Measurements from ENCODE around the gene EEF1AKMT4.
A peak's percentile ranks its signal among the peaks of the same experiment; 100 is the strongest.

The EEF1AKMT4 gene

DNA sequence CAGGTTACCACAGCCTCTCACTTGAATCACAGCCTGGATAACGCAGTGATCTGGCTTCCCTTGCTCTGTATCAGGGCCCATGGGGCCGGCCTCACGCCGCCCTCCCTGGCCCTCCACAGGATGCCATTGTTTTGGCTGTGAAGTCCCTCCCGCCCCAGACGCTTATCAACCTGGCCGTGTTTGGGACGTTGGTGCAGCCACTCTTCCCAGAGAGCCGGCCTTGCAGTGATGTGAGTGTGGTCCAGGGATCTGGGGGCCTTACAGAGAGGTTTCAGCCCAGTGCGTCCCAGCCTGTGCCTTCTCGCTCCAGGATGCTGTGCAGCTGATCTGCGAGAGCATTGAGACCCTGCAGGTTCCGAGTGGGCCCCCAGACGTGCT lies 13.4 kb upstream of the EEF1AKMT4 start:
- no peak for DNase-seq (ENCODE audit: low spot score)

DNA sequence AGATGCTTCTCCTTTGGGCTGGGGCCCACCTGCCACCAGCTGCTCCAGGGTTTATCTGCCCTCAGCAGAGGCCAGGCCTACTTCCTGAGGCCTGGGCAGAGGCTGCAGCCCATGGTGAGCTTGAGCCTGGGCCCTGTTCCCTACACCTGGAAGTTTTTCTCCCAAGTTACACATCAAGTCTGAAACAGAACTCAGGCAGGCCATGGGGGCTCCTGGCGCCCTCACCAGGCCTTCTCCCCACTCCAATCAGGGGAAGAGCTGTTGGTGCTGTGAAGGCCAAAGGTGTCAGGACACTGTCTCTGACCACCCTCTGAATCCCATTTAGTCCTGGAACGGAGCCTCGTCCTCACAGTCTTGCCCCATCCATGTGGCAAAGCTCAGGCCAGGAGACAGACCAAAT lies 12.8 kb upstream of the EEF1AKMT4 start:
- DNase-seq (ENCODE audit: low spot score) = no peak

DNA sequence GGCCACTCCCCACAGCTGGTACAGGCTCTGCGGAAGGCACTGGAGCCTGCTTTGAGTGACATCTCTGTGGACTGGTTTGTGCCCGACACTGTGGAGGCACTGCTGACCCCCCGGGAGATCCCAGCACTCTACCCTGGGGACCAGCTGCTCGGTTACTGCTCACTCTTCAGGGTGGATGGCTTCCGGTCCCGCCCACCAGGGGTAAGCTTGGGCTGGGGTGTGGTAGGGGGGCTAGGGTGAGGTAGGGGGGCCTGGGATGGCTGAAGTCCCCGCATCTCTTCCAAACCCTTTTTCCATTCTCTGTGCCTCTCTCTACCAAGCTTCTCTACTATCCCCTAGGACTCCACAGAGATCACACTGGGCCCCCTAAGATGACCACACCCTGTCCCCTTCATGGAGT lies 12.3 kb upstream of the EEF1AKMT4 start:
- no peak for DNase-seq (ENCODE audit: low spot score)

DNA sequence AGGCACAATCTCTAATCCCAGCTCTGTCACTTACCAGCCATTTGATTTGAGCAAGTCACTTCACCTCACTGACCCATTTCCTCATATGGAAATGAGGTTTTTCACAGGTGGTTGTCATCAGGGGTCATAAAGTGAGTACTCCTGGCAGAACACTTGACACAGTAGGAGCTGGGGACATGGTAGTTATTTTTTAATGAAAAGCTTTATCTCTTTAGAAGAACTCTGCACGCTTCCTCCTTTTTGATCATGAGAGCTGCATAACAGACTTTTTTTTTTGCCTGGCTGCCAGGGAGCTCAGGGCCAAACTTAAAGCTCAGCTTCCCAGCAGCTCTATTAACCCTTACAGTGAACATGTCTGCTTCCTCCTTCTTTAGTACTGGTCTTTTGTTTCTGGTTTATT lies 11.7 kb upstream of the EEF1AKMT4 start:
- DNase-seq (ENCODE audit: low spot score) = no peak

DNA sequence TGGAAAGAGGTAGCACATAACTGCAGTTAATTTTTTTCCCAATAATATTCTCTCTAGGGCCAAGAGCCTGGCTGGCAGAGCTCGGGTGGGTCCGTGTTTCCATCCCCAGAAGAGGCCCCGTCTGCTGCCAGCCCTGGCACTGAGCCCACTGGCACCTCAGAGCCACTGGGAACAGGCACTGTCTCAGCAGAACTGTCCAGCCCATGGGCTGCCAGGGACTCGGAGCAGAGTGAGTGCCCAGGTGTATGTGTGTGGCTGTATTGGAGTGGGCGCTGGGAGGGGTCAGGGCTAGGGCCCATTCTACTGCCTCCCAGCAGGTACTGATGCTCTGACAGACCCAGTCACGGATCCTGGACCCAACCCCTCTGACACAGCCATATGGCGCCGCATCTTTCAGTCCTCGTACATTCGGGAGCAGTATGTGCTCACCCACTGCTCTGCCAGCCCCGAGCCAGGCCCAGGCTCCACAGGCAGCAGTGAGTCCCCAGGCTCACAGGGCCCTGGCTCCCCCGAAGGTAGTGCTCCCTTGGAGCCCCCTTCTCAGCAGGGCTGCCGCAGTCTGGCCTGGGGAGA lies 11.1 kb upstream of the EEF1AKMT4 start:
- DNase-seq (ENCODE audit: low spot score) = no peak

DNA sequence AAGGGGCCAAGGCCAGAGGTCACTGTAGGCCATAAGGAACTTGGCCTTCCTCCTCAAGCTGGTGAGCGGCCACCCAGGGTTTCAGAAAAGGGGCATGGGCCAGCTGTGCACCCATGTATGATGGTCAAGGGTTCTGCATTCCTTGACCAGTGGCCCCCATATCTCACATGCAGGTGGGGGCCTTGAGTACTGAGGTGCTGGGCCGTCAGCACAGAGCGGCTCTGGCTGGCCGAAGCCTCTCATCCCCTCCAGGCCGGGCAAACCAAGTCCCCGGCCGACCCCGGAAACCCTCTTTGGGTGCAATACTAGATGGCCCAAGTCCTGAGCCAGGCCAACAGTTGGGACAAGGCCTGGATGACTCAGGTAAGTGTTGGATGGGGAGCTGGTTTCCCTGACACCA lies 10.3 kb upstream of the EEF1AKMT4 start:
- DNase-seq (ENCODE audit: low spot score) = no peak

DNA sequence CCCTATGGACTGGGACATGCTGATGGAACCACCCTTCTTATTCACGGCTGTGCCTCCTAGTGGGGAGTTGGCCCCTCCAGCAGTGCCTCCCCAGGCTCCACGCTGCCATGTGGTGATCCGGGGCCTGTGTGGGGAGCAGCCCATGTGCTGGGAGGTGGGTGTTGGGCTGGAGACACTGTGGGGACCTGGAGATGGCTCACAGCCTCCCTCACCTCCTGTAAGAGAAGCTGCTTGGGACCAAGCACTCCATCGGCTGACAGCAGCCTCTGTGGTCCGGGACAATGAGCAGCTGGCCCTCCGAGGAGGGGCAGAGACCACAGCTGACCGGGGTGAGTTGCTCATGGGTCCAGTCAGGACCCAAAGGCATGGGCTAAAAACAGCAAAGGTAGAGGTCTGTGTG lies 9.8 kb upstream of the EEF1AKMT4 start:
- DNase-seq (ENCODE audit: low spot score) = no peak

DNA sequence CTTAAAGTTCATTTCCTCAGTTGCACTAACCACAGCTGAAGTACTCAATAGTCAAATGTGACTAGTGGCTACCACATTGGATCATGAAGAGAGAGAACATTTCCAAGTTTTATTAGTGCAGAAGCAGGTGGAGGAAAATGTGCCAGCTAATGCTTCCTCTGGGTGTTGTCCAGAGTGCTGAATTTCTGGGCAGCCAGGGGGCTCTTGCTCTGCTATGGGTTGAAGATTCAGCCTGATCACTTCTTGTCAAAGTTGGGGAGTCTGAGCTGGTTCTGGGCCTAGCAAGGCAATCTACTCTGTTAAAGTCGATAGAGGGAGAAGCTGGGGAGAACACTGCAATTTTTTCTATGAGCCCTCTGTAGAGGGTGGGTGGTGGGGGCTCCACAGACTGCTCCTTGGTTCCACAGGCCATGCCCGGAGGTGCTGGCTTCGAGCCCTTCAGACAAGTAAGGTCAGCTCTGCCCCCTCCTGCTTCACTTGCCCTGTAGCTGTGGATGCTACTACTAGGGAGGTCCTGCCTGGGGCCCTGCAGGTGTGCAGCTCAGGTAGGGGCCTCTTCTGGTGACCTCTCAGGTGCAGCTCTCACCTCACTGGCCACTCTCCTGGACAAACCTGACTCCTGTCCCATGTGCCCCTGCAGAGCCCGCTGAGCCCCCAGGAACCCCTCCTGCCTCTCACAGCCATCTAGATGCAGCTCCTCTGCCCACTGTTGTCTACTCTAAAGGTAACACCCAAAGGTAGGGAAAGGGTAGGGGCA lies 8.9 kb upstream of the EEF1AKMT4 start:
- DNase-seq (ENCODE audit: low spot score) = no peak

DNA sequence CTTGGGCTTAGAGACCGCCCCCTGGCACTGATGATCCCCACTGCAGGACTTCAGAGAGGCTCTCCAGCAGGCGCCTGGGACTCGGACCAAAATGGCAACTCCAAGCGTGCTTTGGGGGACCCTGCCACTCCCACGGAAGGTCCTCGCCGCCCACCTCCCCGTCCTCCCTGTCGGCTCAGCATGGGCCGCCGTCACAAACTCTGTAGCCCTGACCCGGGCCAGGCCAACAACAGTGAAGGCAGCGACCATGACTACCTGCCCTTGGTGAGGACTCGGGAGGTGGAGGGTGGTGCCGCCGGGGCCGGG lies 8.4 kb upstream of the EEF1AKMT4 start:
- DNase-seq (ENCODE audit: low spot score) = no peak

DNA sequence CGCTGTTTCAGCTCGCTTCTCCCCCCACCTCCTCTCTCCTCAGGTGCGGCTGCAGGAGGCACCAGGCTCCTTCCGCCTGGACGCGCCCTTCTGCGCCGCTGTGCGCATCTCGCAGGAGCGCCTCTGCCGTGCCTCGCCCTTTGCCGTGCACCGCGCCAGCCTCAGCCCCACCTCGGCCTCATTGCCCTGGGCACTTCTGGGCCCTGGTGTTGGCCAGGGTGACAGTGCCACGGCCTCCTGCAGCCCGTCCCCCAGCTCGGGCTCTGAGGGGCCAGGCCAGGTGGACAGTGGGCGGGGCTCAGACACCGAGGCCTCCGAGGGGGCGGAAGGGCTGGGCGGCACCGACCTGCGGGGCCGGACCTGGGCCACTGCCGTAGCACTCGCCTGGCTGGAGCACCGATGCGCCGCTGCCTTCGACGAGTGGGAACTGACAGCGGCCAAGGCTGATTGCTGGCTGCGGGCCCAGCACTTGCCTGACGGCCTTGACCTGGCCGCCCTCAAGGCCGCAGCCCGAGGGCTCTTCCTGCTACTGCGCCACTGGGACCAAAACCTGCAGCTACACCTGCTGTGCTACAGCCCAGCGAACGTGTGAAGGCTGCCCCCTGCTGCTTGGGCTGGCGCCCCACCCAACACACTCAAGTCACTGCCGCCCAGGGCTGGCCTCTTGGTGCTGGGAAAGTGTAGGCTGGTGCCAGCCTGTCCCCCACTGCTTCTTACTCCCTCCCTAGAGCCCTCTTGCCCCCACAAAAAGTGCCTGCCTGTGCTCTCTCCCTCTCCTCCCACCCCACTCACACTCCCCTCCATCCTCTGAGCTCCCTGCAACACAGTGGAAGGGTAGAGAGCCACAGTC lies 7.8 kb upstream of the EEF1AKMT4 start:
- DNase-seq (ENCODE audit: low spot score) = no peak

DNA sequence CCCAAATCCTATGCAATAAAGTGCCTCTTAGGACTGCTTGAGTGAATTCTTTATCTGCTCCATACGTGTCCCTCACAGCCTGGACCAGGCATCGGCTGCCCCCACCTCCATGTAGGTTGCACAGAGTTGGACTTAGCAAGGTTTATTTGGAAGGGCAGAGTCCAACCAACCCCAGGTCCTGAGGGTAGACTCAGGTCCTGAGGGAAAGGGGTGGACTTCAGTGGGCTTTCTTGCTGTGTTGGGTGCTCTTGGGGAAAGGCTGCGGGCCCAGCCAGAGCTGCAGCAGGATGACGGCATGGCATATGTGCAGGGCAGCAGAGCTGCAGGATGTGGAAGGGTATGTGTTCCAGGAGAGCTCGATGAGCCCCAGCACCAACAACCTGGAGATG lies 7.2 kb upstream of the EEF1AKMT4 start:
- no peak for DNase-seq (ENCODE audit: low spot score)

DNA sequence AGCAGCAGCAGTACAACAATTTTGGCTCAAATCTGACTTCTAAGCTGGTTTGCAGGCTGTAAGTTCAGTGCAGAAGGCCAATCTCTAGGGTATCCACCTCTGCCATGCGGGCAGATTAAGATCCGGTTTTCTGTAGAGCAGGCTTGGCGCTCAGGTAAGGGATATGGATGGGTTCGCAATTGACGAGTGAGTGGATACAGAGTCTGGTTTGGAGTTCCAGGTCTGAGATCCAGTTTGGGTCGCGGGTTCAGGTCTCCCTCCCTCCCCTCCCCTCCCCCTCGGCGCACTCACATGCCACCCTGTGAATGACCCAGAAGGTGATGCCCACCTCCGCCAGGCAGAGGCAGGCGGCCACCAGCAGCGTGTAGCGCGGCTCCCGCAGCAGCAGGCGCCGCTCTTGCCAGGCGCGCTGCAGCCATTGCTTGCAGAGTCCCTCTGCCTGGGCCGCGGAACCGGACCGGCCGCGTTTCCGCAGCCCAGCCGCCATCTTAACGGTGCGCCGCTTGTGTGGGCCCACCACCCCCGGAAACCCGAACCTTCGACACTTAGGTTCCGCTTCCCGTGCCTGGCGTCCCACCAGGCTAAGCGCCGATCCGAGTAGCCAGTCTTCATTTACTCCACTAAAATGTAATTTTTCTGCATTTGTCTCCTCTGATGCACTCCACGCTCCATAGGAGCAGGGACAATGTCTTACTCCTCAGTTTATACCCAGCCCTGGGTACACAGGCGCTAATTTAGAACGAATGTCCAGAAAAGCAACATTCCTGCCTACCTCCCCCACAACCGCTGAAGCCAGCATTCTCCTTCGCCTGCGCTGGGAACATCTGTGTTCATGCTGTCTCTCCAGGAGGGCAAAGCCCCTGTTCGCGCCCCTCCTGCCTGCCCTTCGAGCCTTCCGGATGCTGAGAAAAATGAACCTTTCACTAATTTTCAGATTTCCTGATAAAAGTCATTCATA lies 739 bp upstream of the EEF1AKMT4 start, which contains the start of gene ALG3:
Gene ALG3 (minus strand): TSS at position 509 of the 958 bp plus-strand sequence. CDS start 22 bp downstream, at position 487.
- peak; percentile 86 for DNase-seq (ENCODE audit: low spot score)

DNA sequence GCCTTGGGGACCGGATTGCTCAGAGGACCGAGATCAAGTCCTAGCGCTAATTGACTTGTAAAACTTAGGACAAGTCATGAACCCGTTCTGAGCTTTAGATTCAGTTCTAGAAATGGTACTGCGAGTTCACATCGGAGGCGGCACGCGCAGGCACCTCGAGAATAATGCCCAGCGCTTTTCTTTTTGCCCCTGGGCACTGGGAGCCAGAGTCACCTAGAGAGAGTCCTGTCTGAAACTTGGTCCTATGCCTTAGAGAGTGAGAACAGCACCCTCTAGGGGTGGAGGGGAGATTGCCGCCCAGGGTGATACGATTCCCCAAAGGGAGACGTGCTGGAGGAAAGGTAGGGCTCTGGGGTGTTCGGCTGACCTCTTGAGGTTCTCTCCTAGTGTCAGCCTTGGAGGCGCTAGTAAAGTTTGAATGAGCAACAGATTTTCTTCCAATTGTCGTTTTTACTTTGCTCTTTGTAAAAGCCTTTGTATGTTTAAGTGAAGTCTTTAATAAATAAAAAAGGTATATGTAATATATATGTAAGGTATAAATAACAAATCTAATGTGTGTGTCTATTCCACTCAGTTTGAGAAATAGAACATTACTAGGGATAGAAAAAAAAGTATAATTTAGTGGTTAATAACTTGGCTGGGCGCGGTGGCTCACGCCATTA lies 826 bp downstream of the EEF1AKMT4 start:
- peak; percentile 94 for DNase-seq (ENCODE audit: low spot score)

DNA sequence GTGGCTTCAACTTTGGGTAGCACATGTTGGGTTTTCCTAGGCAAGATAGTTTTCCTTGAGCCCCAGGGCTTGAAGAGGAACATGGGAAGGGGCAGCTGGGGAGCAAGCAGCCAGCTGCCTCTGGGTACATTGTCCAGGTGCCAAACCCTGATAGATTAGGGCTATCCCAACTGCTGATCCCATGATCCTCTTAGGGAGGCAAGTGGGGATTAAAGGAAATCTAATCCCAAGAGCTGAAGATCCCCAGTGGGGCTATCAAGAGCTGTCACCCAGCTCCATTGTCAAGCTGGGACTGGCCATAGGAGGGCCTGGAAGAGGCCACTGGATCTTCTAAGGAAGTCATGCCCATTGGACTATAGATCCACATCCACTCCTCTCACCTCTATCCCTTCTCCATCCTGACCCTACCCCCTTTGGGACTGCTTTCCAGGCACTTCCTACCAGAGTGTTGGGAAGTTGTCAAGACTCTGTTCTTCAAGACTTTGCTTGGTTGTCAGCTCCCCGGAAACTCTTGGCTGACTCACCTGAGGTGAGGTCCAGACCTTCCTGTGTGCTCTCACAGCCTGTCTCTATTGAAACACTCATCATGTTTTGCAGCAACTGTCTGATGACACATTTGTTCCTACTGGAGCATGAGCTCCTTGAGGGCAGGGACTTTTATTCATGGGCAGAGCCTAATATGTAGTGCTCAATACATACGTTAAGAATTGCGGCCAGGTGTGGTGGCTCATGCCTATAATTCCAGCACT lies 6.0 kb downstream of the EEF1AKMT4 start:
- no peak for DNase-seq (ENCODE audit: low spot score)

DNA sequence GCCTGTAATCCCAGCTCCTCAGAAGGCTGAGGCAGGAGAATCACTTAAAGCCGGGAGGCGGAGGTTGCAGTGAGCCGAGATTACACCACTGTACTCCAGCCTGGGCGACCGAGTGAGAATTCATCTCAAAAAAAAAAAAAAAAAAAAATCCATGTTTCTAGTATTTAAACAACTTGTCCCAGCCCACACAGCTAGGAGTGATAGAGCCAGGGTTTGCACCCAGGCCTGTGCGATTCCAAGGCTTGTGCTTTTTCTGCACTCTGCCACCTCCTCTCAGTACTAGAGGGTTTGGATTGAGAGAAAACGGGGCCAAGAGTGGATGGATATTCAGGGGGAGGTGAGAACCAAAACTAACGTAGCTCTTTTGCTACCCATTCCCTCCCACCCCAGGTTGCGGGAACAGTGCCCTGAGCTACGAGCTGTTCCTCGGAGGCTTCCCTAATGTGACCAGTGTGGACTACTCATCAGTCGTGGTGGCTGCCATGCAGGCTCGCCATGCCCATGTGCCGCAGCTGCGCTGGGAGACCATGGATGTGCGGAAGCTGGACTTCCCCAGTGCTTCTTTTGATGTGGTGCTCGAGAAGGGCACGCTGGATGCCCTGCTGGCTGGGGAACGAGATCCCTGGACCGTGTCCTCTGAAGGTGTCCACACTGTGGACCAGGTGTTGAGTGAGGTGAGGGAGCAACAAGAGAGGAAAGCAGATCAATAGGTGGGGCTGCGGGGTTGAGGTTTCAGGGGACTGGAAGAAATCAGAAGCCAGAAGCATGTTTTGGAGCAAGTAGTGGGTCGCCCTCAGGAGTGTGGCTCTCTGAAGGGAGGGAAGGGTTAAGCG lies 7.8 kb downstream of the EEF1AKMT4 start:
- DNase-seq (ENCODE audit: low spot score) = no peak

DNA sequence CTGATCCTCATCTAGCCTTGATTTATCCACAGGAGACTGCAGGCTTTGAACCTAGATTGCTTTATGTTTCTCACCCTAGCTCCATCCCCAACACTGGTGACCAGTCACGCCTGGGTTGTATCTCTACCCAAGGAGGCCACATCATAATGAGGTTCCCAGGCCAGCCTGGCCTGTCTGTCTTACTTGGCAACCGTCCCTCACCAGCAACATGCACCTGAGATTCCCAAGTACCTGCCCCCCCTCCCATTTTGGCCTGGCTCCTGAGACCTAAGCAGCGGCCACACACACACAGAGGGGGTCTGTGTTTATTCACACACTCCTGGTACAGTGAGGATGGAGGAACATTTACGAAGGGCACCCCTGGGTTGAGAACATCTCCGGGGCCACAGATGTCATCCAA lies 9.5 kb downstream of the EEF1AKMT4 start:
- no peak for DNase-seq (ENCODE audit: low spot score)

DNA sequence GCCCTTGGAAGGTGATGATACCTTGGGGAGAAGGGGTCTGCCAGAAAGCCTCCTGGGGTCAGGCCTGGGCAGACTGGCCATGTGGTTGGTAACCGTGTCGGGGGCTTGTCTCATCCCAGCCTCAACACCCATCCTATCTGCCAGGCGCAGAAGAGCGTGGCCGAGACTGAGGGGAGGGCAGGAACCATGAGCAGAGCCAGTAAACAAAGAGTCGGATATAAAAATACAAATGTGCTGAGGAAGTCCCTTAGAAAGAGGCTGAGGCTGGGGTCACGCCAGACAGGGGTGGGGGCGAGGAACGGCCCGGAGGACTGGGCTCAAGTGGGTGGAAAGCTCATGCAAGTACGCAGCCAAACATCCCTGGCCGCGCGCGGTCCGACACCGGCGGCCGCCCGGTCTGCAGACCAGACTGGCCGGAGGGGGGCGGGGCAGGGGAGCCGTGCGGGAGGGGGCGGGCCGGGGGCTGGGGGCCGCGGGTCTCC lies 10.0 kb downstream of the EEF1AKMT4 start:
- DNase-seq (ENCODE audit: low spot score) = no peak

DNA sequence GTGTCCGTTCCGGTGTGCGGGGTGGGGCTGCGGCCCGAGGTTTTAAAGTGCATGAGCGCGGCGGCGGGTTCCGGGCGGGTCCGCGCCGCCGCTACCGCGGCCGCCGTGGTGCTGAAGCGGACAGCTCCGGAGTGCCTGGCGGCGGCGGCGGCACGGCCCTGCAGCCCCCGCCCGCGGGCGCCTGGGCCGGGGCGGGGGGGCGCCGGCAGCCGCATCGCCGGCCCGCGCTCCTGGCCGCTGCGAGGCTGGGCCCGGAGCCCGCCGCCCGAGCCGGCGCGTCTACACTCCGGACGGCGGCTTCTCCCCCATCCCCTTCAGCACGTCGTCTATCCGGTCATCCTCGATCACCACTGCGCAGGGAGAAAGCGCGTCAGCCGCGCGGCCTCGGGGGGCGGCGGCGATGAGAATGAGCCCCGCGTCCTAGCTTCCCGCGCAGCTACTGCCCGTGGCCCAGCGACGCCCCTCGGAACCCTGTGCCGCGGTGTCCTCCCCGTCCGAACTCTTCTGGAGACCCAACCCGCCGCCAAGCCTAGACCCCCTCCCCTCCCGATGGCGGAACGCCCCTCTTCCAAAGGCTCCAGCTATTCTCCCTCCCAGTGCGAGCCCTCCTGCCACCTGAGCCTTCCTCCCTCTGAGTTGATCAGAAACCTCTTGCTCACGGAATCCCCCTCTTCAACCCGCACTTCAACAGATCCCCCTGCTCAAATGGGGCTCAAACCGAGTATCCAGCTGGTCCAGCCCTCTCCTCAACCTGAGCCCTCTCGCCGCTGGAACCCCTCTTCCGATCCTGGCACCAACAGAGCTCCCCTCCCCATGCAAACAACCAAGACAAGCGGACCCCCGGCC lies 10.6 kb downstream of the EEF1AKMT4 start:
- DNase-seq (ENCODE audit: low spot score) = peak; percentile 43

Data from COLO829 (cell line).